Kidney (tissue), 14 donors: ENCODE results near the gene ARPP21. TPM values are rescaled to one million over a fixed set of nuclear protein-coding genes. Genes with fewer than 3 reads are reported as not detected.

Source experiments
- DNase-seq, 5 donors: peaks; one replicate each; pipeline ENCODE4 v3.0.0-alpha.2; 2013 to 2020
- FAIRE-seq: peaks from 2 replicates; lab custom pipeline; 2012; peaks lifted over from hg19 to GRCh38; lab: Jason Lieb, UNC
- H3K27ac ChIP-seq, 2 donors: one replicate each; pipeline ENCODE4 v1.7.0; 2013; ENCODE audit warnings: low read depth in 2 of 2, low read length in 2 of 2, inconsistent platforms in 1 of 2
- H3K27me3 ChIP-seq: one replicate; pipeline ENCODE4 v1.7.1; 2013; ENCODE audit warnings: low read length, inconsistent platforms; ENCODE audit not compliant: control insufficient read depth, insufficient read depth
- H3K36me3 ChIP-seq, 3 donors: one replicate each; pipeline versions ENCODE4 v1.7.0 to v1.7.1; 2013; ENCODE audit warnings: low read length in 3 of 3, control low read depth in 1 of 3, inconsistent platforms in 1 of 3; ENCODE audit not compliant: insufficient read depth in 3 of 3, control insufficient read depth in 2 of 3
- H3K4me1 ChIP-seq, 3 donors: one replicate each; pipeline versions ENCODE4 v1.7.0 to v1.7.1; 2013; ENCODE audit warnings: low read length in 3 of 3, inconsistent platforms in 1 of 3, low read depth in 1 of 3; ENCODE audit not compliant: control insufficient read depth in 2 of 3, insufficient read depth in 2 of 3
- H3K4me3 ChIP-seq, 3 donors: one replicate each; pipeline versions ENCODE4 v1.7.0 to v1.8.1; 2013; ENCODE audit warnings: low read length in 3 of 3, control low read depth in 1 of 3, inconsistent platforms in 1 of 3
- H3K9ac ChIP-seq, 3 donors: one replicate each; pipeline versions ENCODE4 v1.7.0 to v1.7.1; 2013; ENCODE audit warnings: low read length in 3 of 3, control low read depth in 1 of 3, inconsistent platforms in 1 of 3
- H3K9me3 ChIP-seq, 3 donors: one replicate each; pipeline versions ENCODE4 v1.7.0 to v1.7.1; 2013; ENCODE audit warnings: low read length in 3 of 3, control low read depth in 1 of 3, inconsistent platforms in 1 of 3; ENCODE audit not compliant: control insufficient read depth in 2 of 3, insufficient read depth in 1 of 3
- CTCF ChIP-seq: IDR thresholded peaks from 3 replicates; pipeline ENCODE4 v1.5.1; 2012; ENCODE audit warnings: mild to moderate bottlenecking, moderate library complexity, borderline replicate concordance; ENCODE audit not compliant: insufficient read depth; ENCODE audit errors: extremely low read depth
- intact Hi-C: fragments of 100-400 bp; cut with DNase I; formaldehyde crosslinking; loops from one replicate; pipeline ENCODE4 v1.11.1; 2022
- polyA plus RNA-seq: library from polyadenylated mRNA; stranded (reverse); fragments of 350-450 nt; fragmentation: Illumina TruSeq; extraction: RNeasy Lipid Tissue Mini Kit (QIAGEN cat#74804); gene quantifications from one replicate; pipeline ENCODE4 v1.2.3, GENCODE V29; 2014; ENCODE audit warnings: low read depth, low replicate concordance; ENCODE audit not compliant: insufficient read depth
- total RNA-seq: library from RNA; stranded (reverse); fragmentation: NEBNext Ultra II Directional; extraction: Animal tissue kit (Norgen Biotek cat#: 25700); gene quantifications from one replicate; pipeline ENCODE4 v1.2.1, GENCODE V29; 2021
- donor health status: control.
- donor health status: control.
- donor health status: control.
- donor health status: control.
- donor health status: control.
- donor health status: DM: yes; HTN: yes; CAD: no.
- donor health status: Normal renal cell carcinoma (clear cell type).

ARPP21 gene
- total and polyA plus RNA-seq, 2 donors from 2014 or later: 0.11 to 0.44 TPM

GRCh38 chr3:35679409-35680080 is 40.2 kb downstream of the ARPP21 start:
- Histone ChIP-seq H3K9me3 (no peaks in the 10 kb centered on the region), H3K4me3 (no peak overlapping the region), H3K9ac (no peak overlapping the region), H3K27me3 (no peaks in the 10 kb centered on the region), H3K27ac (no peak overlapping the region), H3K4me1 (no peaks in the 10 kb centered on the region), H3K36me3 (no peaks in the 10 kb centered on the region)
- no peak for DNase-seq
- intact Hi-C loops: no loop called here
- TF ChIP-seq CTCF: no peak
- no peak for FAIRE-seq

- FAIRE-seq: no peak
These were observed 41.7 kb downstream of the ARPP21 start for GRCh38 chr3:35680866-35681650.

DNA sequence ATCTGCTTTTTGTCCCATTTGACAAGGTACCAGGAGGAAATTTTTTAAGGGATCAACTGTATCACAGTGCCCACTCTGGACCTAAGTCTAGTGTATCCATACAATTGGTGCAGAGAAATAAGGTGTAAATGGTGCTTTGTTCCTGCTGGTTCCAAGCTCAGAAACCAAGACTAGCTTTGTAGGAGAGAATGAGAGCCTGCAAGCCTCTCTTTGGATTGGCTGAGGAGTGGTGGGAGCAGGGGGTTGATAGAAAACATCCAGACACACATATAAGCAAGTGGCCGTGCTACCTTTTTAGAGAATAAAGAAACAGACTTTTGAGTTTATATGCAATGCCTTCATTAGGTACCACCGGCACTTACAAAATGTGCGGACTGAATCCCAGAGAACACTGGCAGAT is 45.8 kb downstream of the ARPP21 start:
- Histone ChIP-seq H3K4me3 (no peak overlapping the region), H3K27ac (no peak overlapping the region), H3K9ac (no peak overlapping the region), H3K4me1 (no peaks in the 10 kb centered on the region), H3K27me3 (no peaks in the 10 kb centered on the region), H3K36me3 (no peaks in the 10 kb centered on the region), H3K9me3 (no peaks in the 10 kb centered on the region)
- FAIRE-seq: no peak
- TF ChIP-seq CTCF: no peak
- intact Hi-C loops: no loop called here
- no peak for DNase-seq

More at GRCh38 chr3:35680866-35681650, 41.7 kb downstream of the ARPP21 start:
- intact Hi-C loops: no loop called here
- H3K27ac ChIP-seq: no peak overlapping the region
- H3K9me3 ChIP-seq: no peaks in the 10 kb centered on the region
- H3K4me1 ChIP-seq: no peaks in the 10 kb centered on the region
- H3K4me3 ChIP-seq: no peak overlapping the region
- no peak overlapping the region for H3K9ac ChIP-seq
- no peaks in the 10 kb centered on the region for H3K27me3 ChIP-seq
- no peak for TF ChIP-seq CTCF
- H3K36me3 ChIP-seq: no peaks in the 10 kb centered on the region
- DNase-seq: no peak
